ENCODE data around the gene CDH12. TPM values are rescaled to one million over a fixed set of nuclear protein-coding genes. Genes with fewer than 3 reads are reported as not detected.

Gene CDH12
- total and polyA plus RNA-seq, 7 donors, result not detected

GRCh38 chr5:22488427-22488826 lies 364.7 kb downstream of the CDH12 start:
- no peaks in the 10 kb centered on the region for H3K9me3 ChIP-seq
- no peaks in the 10 kb centered on the region for H3K4me1 ChIP-seq
- TF ChIP-seq CTCF (IDR thresholded peaks at IDR 0.05), result no peak
- no peaks in the 10 kb centered on the region for H3K27me3 ChIP-seq (ENCODE audit: insufficient read depth in 3 of 3, low read length in 2 of 3)
- intact Hi-C loops (cut with DNase I), result loop anchor here in 1 of 2 donors (10.0 kb wide), 1 partner anchor 424 kb away; no protein-coding TSS in a partner anchor
- no peak for ATAC-seq
- no peak overlapping the region for H3K27ac ChIP-seq
- no peak overlapping the region for H3K4me3 ChIP-seq
- no peak for DNase-seq
- no peaks in the 10 kb centered on the region for H3K36me3 ChIP-seq (ENCODE audit: insufficient read depth in 1 of 2, low read depth in 1 of 2)

- Histone ChIP-seq H3K9me3 (no peaks in the 10 kb centered on the region), H3K4me3 (no peak overlapping the region), H3K27ac (no peak overlapping the region), H3K36me3 (ENCODE audit: insufficient read depth in 1 of 2, low read depth in 1 of 2) (no peaks in the 10 kb centered on the region), H3K27me3 (ENCODE audit: insufficient read depth in 3 of 3, low read length in 2 of 3) (no peaks in the 10 kb centered on the region), H3K4me1 (no peaks in the 10 kb centered on the region)
- TF ChIP-seq CTCF (IDR thresholded peaks at IDR 0.05), result no peak
- DNase-seq (no peak), ATAC-seq (no peak)
- intact Hi-C loops (cut with DNase I), result loop anchor here in 1 of 2 donors (10.0 kb wide), 1 partner anchor 416 kb away; no protein-coding TSS in a partner anchor
- 70 to 75% (median 72%) methylated on average over 5 of the region's 5 CpGs for WGBS, 3 donors
These were observed 372.8 kb downstream of the CDH12 start for GRCh38 chr5:22480305-22480704.

GRCh38 chr5:22473886-22474285 lies 379.3 kb downstream of the CDH12 start:
- intact Hi-C loops (cut with DNase I), result no loop called here
- no peak for ATAC-seq
- DNase-seq, result no peak
- Histone ChIP-seq H3K27ac (no peak overlapping the region), H3K27me3 (ENCODE audit: insufficient read depth in 3 of 3, low read length in 2 of 3) (no peaks in the 10 kb centered on the region), H3K9me3 (no peaks in the 10 kb centered on the region), H3K4me3 (no peak overlapping the region), H3K36me3 (ENCODE audit: insufficient read depth in 1 of 2, low read depth in 1 of 2) (no peaks in the 10 kb centered on the region), H3K4me1 (no peaks in the 10 kb centered on the region)
- 73 to 82% (median 78%) methylated on average over 2 of the region's 2 CpGs for WGBS, 3 donors
- TF ChIP-seq CTCF (IDR thresholded peaks at IDR 0.05), result no peak

GRCh38 chr5:22471154-22471553 lies 382.0 kb downstream of the CDH12 start:
- 66 to 73% (median 68%) methylated on average over 2 of the region's 2 CpGs for WGBS, 3 donors

More at GRCh38 chr5:22471154-22471553, 382.0 kb downstream of the CDH12 start:
- no peaks in the 10 kb centered on the region for H3K4me1 ChIP-seq
- no peak for ATAC-seq
- no peaks in the 10 kb centered on the region for H3K27me3 ChIP-seq (ENCODE audit: insufficient read depth in 3 of 3, low read length in 2 of 3)
- H3K9me3 ChIP-seq, result no peaks in the 10 kb centered on the region
- no peaks in the 10 kb centered on the region for H3K36me3 ChIP-seq (ENCODE audit: insufficient read depth in 1 of 2, low read depth in 1 of 2)
- TF ChIP-seq CTCF (IDR thresholded peaks at IDR 0.05), result no peak
- no peak overlapping the region for H3K4me3 ChIP-seq
- H3K27ac ChIP-seq, result no peak overlapping the region
- DNase-seq, result no peak
- intact Hi-C loops (cut with DNase I), result no loop called here

Measured in psoas muscle (tissue), 8 donors.